Measurements from ENCODE around the gene IGSF3.
"Not testable (repeated sequence)": the region's sequence is repeated elsewhere in the genome, so short reads cannot be mapped to it uniquely, and the experiment has no call there.

Gene IGSF3

GRCh38 chr1:116579259-116579875 is 88.2 kb downstream of the IGSF3 start:
- no peak for DNase-seq

- no peak for DNase-seq
Observed at GRCh38 chr1:116578581-116578980, 89.0 kb downstream of the IGSF3 start.

GRCh38 chr1:116577759-116578314 is 89.7 kb downstream of the IGSF3 start:
- no peak for DNase-seq

DNA sequence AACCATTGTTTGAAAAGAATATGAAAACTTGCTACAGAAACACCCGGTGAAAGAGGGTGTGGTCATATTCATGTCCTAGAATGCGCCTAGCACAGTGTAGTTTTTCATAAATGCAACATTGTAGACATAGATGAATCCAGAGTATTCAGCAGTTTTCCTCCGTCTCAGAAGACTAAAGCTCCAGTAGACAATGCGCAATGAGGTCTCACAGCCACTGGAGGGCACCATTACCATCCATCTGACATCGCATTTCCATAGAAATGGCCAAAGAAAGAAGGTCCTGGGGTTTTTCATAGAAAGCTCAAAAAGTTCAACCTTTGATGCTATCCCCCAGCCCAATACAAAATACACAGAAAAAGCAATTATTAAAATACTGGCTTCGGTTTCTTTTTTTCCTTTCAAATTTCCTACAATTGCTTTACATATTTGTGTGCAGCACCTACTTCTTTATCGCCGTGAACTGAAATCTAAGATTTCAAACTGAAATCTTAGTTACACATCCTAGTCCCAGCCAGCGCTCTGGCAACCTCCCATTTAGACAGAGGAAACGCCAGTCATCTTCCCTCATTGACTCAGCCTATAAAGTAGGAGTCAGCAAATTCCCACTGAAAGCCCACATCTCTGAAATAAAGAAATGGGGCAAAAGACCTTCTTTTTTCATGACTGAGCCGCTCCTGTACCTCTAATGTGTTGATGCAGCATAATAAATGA is 92.8 kb downstream of the IGSF3 start:
- peak in 33 of 51 donors; percentile 4 to 82 (median 35) for DNase-seq

DNA sequence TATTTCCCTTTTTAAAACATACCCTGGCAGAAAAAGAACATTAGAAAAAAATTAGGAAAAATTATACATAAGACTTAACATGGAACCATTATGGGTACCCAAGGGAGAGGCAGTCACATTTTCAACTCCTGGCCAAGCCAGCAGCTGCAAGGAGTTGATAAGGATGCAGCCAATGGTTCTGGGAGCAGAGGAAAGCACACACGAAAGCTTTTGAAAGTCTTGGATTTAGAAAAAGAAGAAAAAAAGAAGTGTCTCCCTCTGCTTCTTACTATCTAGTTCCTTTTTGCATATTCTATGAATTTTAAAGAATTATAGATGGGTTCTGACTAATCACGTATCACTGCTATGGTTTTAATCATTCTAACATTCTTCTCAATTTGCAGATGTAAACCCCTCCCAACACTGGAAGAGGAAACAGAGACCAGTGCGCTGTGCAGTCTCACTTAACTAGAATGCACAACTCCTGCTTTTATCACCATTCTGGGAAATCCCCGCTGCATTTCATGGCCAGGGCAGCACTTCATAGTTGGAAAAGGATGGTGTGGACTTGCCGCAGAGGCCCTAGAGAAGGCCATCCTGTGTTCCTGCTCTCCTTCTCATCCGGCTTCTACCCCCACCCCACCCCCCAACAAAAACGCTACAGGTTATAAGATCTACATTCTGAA is 94.0 kb downstream of the IGSF3 start:
- no peak for DNase-seq

DNA sequence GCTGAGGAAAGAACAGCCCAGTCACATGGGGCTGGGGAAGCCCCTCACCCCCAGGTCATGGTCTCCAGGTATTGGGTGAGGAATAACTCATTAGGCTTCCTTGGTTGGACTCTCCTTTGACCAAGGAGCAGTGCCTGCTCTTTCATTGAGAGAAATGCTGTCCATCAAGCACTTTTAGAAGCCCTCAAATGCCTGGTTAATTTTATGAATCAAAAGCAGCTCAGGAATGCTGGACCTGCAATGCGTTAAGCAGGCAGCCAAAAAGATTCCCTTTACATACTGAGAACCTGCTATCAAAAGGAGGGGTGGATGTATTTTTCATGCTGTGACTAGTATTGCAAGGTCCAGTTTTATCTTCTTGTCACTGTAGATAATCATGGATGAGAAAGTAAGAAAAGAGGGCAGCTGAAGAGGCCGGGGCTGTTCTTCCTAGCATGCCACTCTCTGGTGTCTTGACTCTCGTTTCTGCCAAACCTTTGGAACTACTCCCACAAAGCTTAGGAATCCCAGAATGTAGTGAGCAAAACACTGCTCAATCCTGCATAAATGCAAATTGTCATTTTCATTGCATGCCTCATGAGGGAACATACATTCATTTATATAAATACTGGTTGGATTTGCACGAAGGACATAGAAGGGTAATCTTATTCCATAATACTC is 94.6 kb downstream of the IGSF3 start:
- no peak for DNase-seq

DNA sequence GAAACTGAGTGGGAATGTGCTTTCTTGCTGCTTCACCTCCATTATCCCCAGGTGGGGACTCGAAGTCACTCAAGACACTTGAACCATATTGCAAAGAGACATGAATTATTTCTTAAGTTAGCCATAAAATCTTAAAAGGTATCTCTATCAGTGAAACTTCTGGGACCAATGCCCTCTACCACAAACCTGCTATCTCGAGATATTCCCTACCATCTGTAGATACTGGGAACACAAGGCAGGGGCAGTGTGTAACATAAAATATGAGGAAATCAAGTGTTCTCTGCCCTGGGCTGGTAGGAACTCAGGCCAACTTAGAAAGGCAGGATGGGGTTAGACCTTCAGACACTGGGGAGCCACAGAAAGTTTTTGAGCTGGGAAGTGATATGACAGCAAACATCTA is 95.4 kb downstream of the IGSF3 start:
- DNase-seq = no peak

DNA sequence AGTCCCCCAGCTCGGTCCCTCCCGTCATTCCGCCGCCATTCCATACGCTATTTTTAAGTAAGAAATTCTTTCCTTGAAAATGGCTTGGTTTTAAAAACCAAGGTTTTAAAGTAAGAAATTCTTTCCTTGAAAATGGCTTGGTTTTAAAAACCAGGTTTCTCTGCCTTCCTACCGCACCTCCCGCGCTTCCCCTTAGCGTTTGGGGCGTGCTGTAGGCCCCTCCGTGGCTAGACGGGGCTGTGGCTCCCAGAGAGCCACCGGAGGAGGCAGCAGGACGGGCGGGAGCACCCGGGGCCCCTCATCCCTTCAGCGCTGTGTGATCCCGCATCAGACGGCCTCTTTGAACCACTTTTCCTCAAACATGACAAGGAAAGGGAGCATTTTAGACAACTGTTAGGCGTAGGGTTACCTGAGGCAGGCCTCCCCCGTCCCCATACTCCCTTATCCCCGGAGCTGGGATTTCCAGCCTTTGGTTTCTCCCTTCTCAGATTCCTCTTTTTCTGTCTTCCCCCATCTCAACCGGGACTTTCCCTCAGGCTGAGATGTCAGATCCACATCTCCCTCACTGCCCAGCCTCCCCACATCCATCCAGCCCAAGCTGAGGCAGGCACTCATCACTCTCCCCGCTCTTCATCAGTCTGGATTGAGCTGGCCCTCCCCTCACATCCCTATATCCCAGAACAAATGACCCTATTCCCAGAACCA is 96.2 kb downstream of the IGSF3 start:
- DNase-seq = no peak

DNA sequence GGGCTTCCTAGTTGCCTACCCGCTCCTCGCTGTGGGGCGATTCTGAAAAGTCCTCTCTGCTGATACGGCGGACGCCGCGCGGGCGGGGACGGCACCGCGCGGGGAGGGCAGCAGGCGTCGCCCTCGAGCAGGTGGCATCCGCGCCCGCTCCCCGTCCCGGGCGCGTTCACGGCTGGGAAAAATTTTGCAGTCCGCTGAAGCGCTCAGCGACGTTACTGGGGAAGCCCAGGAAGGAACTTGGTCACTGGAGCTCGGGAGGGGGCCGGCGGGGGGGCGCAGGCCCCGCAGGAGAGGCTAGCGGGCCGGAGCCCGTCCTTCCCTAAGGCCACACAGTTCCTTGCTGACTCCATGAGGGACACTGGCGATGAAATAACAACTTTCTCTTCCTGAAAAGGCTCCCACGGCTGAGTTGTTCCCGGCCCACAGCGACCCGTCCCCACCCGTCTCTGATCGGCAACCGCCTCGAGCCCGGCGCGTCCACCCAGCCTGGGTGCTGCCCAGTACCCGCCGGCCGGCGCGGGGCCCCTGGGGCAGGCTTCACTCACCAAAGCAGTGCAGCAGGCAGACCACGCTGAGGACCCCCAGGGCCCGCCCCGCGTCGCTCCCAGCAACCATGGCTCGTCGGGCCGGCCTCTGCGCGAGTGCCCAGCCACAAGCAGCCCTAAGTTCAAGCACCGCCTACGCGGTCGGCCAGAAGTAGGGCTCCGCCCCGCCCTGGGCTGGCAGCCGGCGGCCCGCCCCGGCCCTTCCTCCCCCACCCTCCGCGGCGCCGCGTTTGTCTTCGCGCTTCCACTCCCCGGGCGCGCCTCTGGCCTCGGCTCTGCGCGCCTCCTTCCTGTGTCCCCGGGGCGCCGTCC is 96.9 kb downstream of the IGSF3 start, which contains the start of gene CD58:
TSS of gene CD58 (minus strand) at position 669 of the 857 bp plus-strand sequence. CDS start at position 615, 54 bp downstream.
- DNase-seq = peak in 48 of 51 donors; percentile 25 to 78 (median 60)

- DNase-seq = peak in 2 of 51 donors; percentile 14 to 16
Observed at GRCh38 chr1:116569776-116570357, 97.7 kb downstream of the IGSF3 start.

DNA sequence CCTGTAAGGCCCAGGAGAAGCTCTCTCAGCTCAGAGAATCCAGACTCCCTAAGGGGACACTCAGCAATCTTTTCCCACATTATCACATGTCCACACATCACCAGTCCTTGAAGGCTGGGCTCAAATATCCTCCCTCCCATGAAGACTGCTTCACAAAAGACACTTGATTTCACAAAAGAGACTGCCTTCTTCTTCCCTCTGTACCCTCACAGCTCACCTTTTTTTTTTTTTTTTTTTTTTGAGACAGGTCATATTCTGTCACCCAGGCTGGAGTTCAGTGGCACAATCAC is 98.2 kb downstream of the IGSF3 start:
- no peak for DNase-seq

DNA sequence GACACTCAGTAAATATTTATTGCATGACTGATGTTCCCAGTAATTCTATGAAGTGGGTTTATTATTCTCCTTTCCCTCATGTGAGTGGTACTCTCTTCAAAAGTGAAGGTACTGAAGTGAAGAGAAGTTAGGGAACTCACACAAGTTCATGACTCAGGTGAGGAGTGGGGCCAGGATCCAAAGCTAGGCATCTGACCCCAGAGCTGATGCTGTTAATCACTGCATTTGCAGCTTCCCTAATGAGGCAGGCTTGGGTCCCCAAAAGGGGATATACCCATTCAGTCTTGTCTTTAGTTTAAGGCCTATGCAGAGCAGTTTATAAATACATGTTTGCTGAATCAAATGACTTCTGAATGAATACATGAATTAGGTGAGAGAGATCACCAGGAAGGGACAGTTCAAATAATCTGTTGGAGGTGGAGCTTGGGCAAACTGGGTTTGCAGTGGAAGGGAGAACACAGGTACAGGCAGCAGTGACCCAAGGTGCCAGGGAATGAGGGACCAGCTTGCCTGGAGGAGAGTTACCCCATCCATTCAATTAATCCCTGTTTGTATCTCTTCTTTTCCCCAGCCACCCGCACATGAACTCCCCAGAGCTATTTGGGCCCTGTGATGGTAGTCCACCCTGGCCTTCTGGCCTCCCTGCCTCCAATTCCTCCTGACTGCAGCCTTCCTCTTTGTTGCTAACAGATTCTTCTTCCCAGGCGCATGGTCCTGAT is 98.7 kb downstream of the IGSF3 start:
- DNase-seq = no peak

- DNase-seq = no peak
Observed at GRCh38 chr1:116567790-116568661, 99.5 kb downstream of the IGSF3 start.

GRCh38 chr1:116565222-116565621 is 102.3 kb downstream of the IGSF3 start:
- no peak for DNase-seq

GRCh38 chr1:116564426-116564825 is 103.1 kb downstream of the IGSF3 start:
- no peak for DNase-seq

DNA sequence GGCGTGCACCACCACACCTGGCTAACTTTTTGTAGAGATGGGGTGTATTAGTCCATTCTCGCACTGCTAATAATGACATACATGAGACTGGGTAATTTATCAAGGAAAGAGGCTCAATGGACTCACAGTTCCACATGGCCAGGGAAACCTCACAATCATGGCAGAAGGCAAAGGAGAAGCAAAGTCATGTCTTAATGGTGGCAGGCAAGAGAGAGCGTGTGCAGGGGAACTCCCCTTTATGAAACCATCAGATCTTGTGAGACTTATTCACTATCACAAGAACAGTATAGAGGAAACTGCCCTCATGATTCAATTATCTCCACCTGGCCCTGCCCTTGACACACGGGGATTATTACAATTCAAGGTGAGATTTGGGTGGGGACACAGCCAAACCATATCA is 105.1 kb downstream of the IGSF3 start:
- not testable (repeated sequence) for DNase-seq

GRCh38 chr1:116561563-116561962 is 106.0 kb downstream of the IGSF3 start:
- DNase-seq = no peak
